ENCODE results near the gene SCFD1.
"Not testable (repeated sequence)": the region's sequence is repeated elsewhere in the genome, so short reads cannot be mapped to it uniquely, and the experiment has no call there.

The SCFD1 gene

GRCh38 chr14:30597504-30597903 lies 24.6 kb upstream of the SCFD1 start:
- H3K4me3 Mint-ChIP-seq, result no peak overlapping the region
- no peaks in the 10 kb centered on the region for H3K9me3 Mint-ChIP-seq
- no peaks in the 10 kb centered on the region for H3K4me1 Mint-ChIP-seq (ENCODE audit: low read depth)
- H3K27me3 Mint-ChIP-seq, result no peaks in the 10 kb centered on the region
- no peak for DNase-seq
- H3K36me3 Mint-ChIP-seq (ENCODE audit: low read depth), result peaks cover 69% of the 10 kb centered on the region
- H3K27ac Mint-ChIP-seq, result no peak overlapping the region

GRCh38 chr14:30600922-30601918 lies 20.9 kb upstream of the SCFD1 start:
- no peaks in the 10 kb centered on the region for H3K4me1 Mint-ChIP-seq (ENCODE audit: low read depth)
- H3K27me3 Mint-ChIP-seq, result no peaks in the 10 kb centered on the region
- H3K4me3 Mint-ChIP-seq, result no peak overlapping the region
- no peaks in the 10 kb centered on the region for H3K9me3 Mint-ChIP-seq
- peaks cover 86% of the 10 kb centered on the region for H3K36me3 Mint-ChIP-seq (ENCODE audit: low read depth)
- peak overlapping the region; percentile 9 for H3K27ac Mint-ChIP-seq
- no peak for DNase-seq

- Mint-ChIP-seq H3K4me3 (no peak overlapping the region), H3K4me1 (ENCODE audit: low read depth) (no peaks in the 10 kb centered on the region), H3K9me3 (no peaks in the 10 kb centered on the region), H3K36me3 (ENCODE audit: low read depth) (peaks cover 86% of the 10 kb centered on the region), H3K27me3 (no peaks in the 10 kb centered on the region), H3K27ac (no peak overlapping the region)
- no peak for DNase-seq
These were observed 18.7 kb upstream of the SCFD1 start for GRCh38 chr14:30603402-30603801.

GRCh38 chr14:30604696-30605095 lies 17.4 kb upstream of the SCFD1 start:
- H3K9me3 Mint-ChIP-seq; H3K4me3 Mint-ChIP-seq; H3K27ac Mint-ChIP-seq; H3K27me3 Mint-ChIP-seq; DNase-seq; H3K4me1 Mint-ChIP-seq (ENCODE audit: low read depth): not testable (repeated sequence)
- H3K36me3 Mint-ChIP-seq (ENCODE audit: low read depth), result peaks cover 84% of the 10 kb centered on the region

- Mint-ChIP-seq H3K4me1 (ENCODE audit: low read depth) (no peaks in the 10 kb centered on the region), H3K27me3 (no peaks in the 10 kb centered on the region)
These were observed 14.9 kb upstream of the SCFD1 start for GRCh38 chr14:30607156-30607780.

GRCh38 chr14:30608533-30609006 lies 13.5 kb upstream of the SCFD1 start:
- H3K36me3 Mint-ChIP-seq (ENCODE audit: low read depth), result peaks cover 74% of the 10 kb centered on the region
- no peaks in the 10 kb centered on the region for H3K4me1 Mint-ChIP-seq (ENCODE audit: low read depth)
- no peaks in the 10 kb centered on the region for H3K9me3 Mint-ChIP-seq
- H3K4me3 Mint-ChIP-seq, result no peak overlapping the region
- H3K27ac Mint-ChIP-seq, result peak overlapping the region; percentile 7
- no peaks in the 10 kb centered on the region for H3K27me3 Mint-ChIP-seq
- DNase-seq, result no peak

More at GRCh38 chr14:30607156-30607780, 14.9 kb upstream of the SCFD1 start:
- Mint-ChIP-seq H3K36me3 (ENCODE audit: low read depth) (peaks cover 81% of the 10 kb centered on the region), H3K4me3 (no peak overlapping the region), H3K9me3 (no peaks in the 10 kb centered on the region), H3K27ac (no peak overlapping the region)
- DNase-seq, result no peak

- no peak overlapping the region for H3K4me3 Mint-ChIP-seq
These were observed 11.3 kb upstream of the SCFD1 start for GRCh38 chr14:30610787-30611343.

GRCh38 chr14:30614155-30614554 lies 8.0 kb upstream of the SCFD1 start:
- no peaks in the 10 kb centered on the region for H3K4me1 Mint-ChIP-seq (ENCODE audit: low read depth)
- H3K27me3 Mint-ChIP-seq, result no peaks in the 10 kb centered on the region
- no peak for DNase-seq
- H3K36me3 Mint-ChIP-seq (ENCODE audit: low read depth), result peaks cover 57% of the 10 kb centered on the region
- H3K9me3 Mint-ChIP-seq, result no peaks in the 10 kb centered on the region
- no peak overlapping the region for H3K4me3 Mint-ChIP-seq
- no peak overlapping the region for H3K27ac Mint-ChIP-seq

More at GRCh38 chr14:30610787-30611343, 11.3 kb upstream of the SCFD1 start:
- DNase-seq, result no peak
- H3K9me3 Mint-ChIP-seq, result no peaks in the 10 kb centered on the region
- no peaks in the 10 kb centered on the region for H3K27me3 Mint-ChIP-seq
- H3K27ac Mint-ChIP-seq, result no peak overlapping the region
- H3K36me3 Mint-ChIP-seq (ENCODE audit: low read depth), result peaks cover 67% of the 10 kb centered on the region
- no peaks in the 10 kb centered on the region for H3K4me1 Mint-ChIP-seq (ENCODE audit: low read depth)

- peak overlapping the region; percentile 44 for H3K4me3 Mint-ChIP-seq
- DNase-seq, result no peak
- no peaks in the 10 kb centered on the region for H3K9me3 Mint-ChIP-seq
- H3K36me3 Mint-ChIP-seq (ENCODE audit: low read depth), result peaks cover 37% of the 10 kb centered on the region
- H3K4me1 Mint-ChIP-seq (ENCODE audit: low read depth), result peaks cover 37% of the 10 kb centered on the region
- H3K27ac Mint-ChIP-seq, result peak overlapping the region; percentile 74
- H3K27me3 Mint-ChIP-seq, result no peaks in the 10 kb centered on the region
These were observed 1.9 kb upstream of the SCFD1 start for GRCh38 chr14:30620178-30620577.

- H3K9me3 Mint-ChIP-seq, result no peaks in the 10 kb centered on the region
- peak overlapping the region; percentile 88 for H3K4me3 Mint-ChIP-seq
- H3K4me1 Mint-ChIP-seq (ENCODE audit: low read depth), result peaks cover 43% of the 10 kb centered on the region
- peaks cover 28% of the 10 kb centered on the region for H3K36me3 Mint-ChIP-seq (ENCODE audit: low read depth)
- no peaks in the 10 kb centered on the region for H3K27me3 Mint-ChIP-seq
- H3K27ac Mint-ChIP-seq, result peak overlapping the region; percentile 93
- peak; percentile 39 for DNase-seq
These were observed 672 bp upstream of the SCFD1 start for GRCh38 chr14:30621354-30621939.

- H3K4me1 Mint-ChIP-seq (ENCODE audit: low read depth), result peaks cover 57% of the 10 kb centered on the region
- peaks cover 38% of the 10 kb centered on the region for H3K36me3 Mint-ChIP-seq (ENCODE audit: low read depth)
- no peak overlapping the region for H3K27ac Mint-ChIP-seq
These were observed 1.5 kb downstream of the SCFD1 start for GRCh38 chr14:30623412-30624131.

GRCh38 chr14:30624132-30624423 lies 2.0 kb downstream of the SCFD1 start:
- DNase-seq, result no peak
- Mint-ChIP-seq H3K36me3 (ENCODE audit: low read depth) (peaks cover 43% of the 10 kb centered on the region), H3K27ac (no peak overlapping the region), H3K9me3 (no peaks in the 10 kb centered on the region), H3K27me3 (no peaks in the 10 kb centered on the region), H3K4me3 (peak overlapping the region; percentile 88), H3K4me1 (ENCODE audit: low read depth) (peaks cover 60% of the 10 kb centered on the region)

More at GRCh38 chr14:30623412-30624131, 1.5 kb downstream of the SCFD1 start:
- no peaks in the 10 kb centered on the region for H3K27me3 Mint-ChIP-seq
- peak overlapping the region; percentile 88 for H3K4me3 Mint-ChIP-seq
- DNase-seq, result no peak
- H3K9me3 Mint-ChIP-seq, result no peaks in the 10 kb centered on the region

- Mint-ChIP-seq H3K27me3 (no peaks in the 10 kb centered on the region), H3K27ac (no peak overlapping the region), H3K4me1 (ENCODE audit: low read depth) (peaks cover 51% of the 10 kb centered on the region), H3K4me3 (no peak overlapping the region), H3K9me3 (no peaks in the 10 kb centered on the region), H3K36me3 (ENCODE audit: low read depth) (peaks cover 53% of the 10 kb centered on the region)
- no peak for DNase-seq
These were observed 3.4 kb downstream of the SCFD1 start for GRCh38 chr14:30625533-30625932.

GRCh38 chr14:30629432-30629831 lies 7.3 kb downstream of the SCFD1 start:
- not testable (repeated sequence) for H3K9me3 Mint-ChIP-seq

More at GRCh38 chr14:30629432-30629831, 7.3 kb downstream of the SCFD1 start:
- peaks cover 36% of the 10 kb centered on the region for H3K4me1 Mint-ChIP-seq (ENCODE audit: low read depth)
- not testable (repeated sequence) for H3K27me3 Mint-ChIP-seq, H3K4me3 Mint-ChIP-seq, DNase-seq, H3K27ac Mint-ChIP-seq
- peaks cover 70% of the 10 kb centered on the region for H3K36me3 Mint-ChIP-seq (ENCODE audit: low read depth)

Measured in activated T-cell treated with anti-CD3 and anti-CD28 coated beads, Interleukin-2, amount 50 U/mL, for 24 hours (primary cell).